Breast epithelium (tissue), 3 donors: ENCODE results near the gene BMAL1.

Experiments
- POLR2A ChIP-seq: fragments of 450-650 bp; IDR thresholded peaks from one replicate; pipeline ENCODE4 v1.6.1; 2016; ENCODE audit warnings: antibody characterized with exemption, mild to moderate bottlenecking, moderate library complexity
- POLR2AphosphoS5 ChIP-seq, 3 donors: sonication (generic); formaldehyde crosslinking; IDR thresholded peaks; one replicate each; pipeline ENCODE4 v1.6.1; 2017; ENCODE audit warnings: antibody characterized with exemption in 3 of 3
- TF ChIP-seq, protein P1 (sequence below), 3 donors: fragments of 450-650 bp; IDR thresholded peaks; one replicate each; pipeline ENCODE4 v1.5.1; 2016 to 2017; ENCODE audit warnings: antibody characterized with exemption in 3 of 3, mild to moderate bottlenecking in 3 of 3, moderate library complexity in 3 of 3

DNA sequence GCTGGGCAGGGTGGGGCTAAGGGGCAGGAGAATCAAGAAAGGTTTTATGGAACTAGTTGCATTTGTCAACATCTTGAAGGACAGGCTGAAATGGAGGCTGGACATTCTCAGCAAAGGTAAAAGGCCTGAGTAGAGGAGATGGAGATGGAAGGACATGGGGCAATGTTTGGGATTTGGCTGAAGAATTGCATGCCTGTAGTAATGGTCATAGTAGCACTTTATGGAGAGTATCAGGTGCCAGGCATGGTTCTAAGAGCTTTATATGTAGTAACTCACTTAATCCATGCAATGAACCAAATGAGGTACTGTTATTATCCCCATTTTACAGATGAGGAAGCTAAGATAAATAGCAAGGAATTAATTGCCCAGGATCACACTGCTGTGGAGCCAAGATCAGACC lies 23.9 kb downstream of the BMAL1 start:
- TF ChIP-seq, protein P1, sequence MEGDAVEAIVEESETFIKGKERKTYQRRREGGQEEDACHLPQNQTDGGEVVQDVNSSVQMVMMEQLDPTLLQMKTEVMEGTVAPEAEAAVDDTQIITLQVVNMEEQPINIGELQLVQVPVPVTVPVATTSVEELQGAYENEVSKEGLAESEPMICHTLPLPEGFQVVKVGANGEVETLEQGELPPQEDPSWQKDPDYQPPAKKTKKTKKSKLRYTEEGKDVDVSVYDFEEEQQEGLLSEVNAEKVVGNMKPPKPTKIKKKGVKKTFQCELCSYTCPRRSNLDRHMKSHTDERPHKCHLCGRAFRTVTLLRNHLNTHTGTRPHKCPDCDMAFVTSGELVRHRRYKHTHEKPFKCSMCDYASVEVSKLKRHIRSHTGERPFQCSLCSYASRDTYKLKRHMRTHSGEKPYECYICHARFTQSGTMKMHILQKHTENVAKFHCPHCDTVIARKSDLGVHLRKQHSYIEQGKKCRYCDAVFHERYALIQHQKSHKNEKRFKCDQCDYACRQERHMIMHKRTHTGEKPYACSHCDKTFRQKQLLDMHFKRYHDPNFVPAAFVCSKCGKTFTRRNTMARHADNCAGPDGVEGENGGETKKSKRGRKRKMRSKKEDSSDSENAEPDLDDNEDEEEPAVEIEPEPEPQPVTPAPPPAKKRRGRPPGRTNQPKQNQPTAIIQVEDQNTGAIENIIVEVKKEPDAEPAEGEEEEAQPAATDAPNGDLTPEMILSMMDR (IDR thresholded peaks at IDR 0.05) = no peak
- TF ChIP-seq POLR2AphosphoS5 (IDR thresholded peaks at IDR 0.05) = no peak
- TF ChIP-seq POLR2A = no peak
